Thoracic aorta (tissue), 2 donors: ENCODE data around the gene KIF18B. TPM values are rescaled to one million over a fixed set of nuclear protein-coding genes. Genes with fewer than 3 reads are reported as not detected.

Experiments used
- ATAC-seq: fragments of 150-250 bp; one replicate; pipeline ENCODE4 v1.8.0; 2017; ENCODE audit warnings: low read depth; ENCODE audit not compliant: insufficient number of reproducible peaks, low FRiP score
- DNase-seq: peaks from one replicate; pipeline ENCODE4 v3.0.0-alpha.2; 2020; ENCODE audit warnings: low spot score
- H3K27ac ChIP-seq, 2 donors: fragments of 200-600 bp; sonication (generic); 1 replicate in 1 of 2; 2 replicates in 1 of 2; pipeline ENCODE4 v1.5.1; 2016; ENCODE audit warnings: mild to moderate bottlenecking in 2 of 2, moderate library complexity in 2 of 2
- H3K27me3 ChIP-seq: fragments of 200-600 bp; sonication (generic); replicated peaks from 2 replicates; pipeline ENCODE4 v1.6.0; 2016; ENCODE audit warnings: mild to moderate bottlenecking; ENCODE audit not compliant: insufficient read depth
- H3K36me3 ChIP-seq: fragments of 200-600 bp; sonication (generic); one replicate; pipeline ENCODE4 v1.5.1; 2016
- H3K4me1 ChIP-seq, 2 donors: fragments of 200-600 bp; sonication (generic); 1 replicate in 1 of 2; 2 replicates in 1 of 2; pipeline versions ENCODE4 v1.5.1 to v1.6.0; 2016; ENCODE audit warnings: low read depth in 2 of 2, mild to moderate bottlenecking in 1 of 2; ENCODE audit not compliant: control insufficient read depth in 1 of 2
- H3K4me3 ChIP-seq: fragments of 200-600 bp; sonication (generic); 2 replicates; pipeline ENCODE4 v1.5.1; 2016; ENCODE audit warnings: mild to moderate bottlenecking
- H3K9me3 ChIP-seq: fragments of 200-600 bp; sonication (generic); 2 replicates; pipeline ENCODE4 v1.5.1; 2016
- total RNA-seq, 2 donors: library from RNA; depleted of rRNA; stranded (reverse); fragments of >200 nt; gene quantifications; one replicate each; pipeline versions ENCODE4 v1.1.0 to v1.2.3, GENCODE V29; 2016
- TF ChIP-seq, protein P1 (sequence below): fragments of 200-600 bp; sonication (generic); IDR thresholded peaks from one replicate; pipeline ENCODE4 v1.5.1; 2019; ENCODE audit warnings: antibody characterized with exemption

The KIF18B gene
- total RNA-seq, 2 donors from 2014 or later: 2.0 TPM; not detected in 1

GRCh38 chr17:44906763-44907728 lies 40.5 kb downstream of the KIF18B start:
- H3K27me3 ChIP-seq: no peaks in the 10 kb centered on the region
- no peak overlapping the region for H3K4me3 ChIP-seq
- DNase-seq (no peak), ATAC-seq (no peak)
- peaks cover 0 to 7% of the 10 kb centered on the region in 2 donors for H3K4me1 ChIP-seq
- TF ChIP-seq, protein P1, sequence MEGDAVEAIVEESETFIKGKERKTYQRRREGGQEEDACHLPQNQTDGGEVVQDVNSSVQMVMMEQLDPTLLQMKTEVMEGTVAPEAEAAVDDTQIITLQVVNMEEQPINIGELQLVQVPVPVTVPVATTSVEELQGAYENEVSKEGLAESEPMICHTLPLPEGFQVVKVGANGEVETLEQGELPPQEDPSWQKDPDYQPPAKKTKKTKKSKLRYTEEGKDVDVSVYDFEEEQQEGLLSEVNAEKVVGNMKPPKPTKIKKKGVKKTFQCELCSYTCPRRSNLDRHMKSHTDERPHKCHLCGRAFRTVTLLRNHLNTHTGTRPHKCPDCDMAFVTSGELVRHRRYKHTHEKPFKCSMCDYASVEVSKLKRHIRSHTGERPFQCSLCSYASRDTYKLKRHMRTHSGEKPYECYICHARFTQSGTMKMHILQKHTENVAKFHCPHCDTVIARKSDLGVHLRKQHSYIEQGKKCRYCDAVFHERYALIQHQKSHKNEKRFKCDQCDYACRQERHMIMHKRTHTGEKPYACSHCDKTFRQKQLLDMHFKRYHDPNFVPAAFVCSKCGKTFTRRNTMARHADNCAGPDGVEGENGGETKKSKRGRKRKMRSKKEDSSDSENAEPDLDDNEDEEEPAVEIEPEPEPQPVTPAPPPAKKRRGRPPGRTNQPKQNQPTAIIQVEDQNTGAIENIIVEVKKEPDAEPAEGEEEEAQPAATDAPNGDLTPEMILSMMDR: no peak
- H3K27ac ChIP-seq: no peak overlapping the region
- H3K36me3 ChIP-seq: no peaks in the 10 kb centered on the region
- H3K9me3 ChIP-seq: no peaks in the 10 kb centered on the region

DNA sequence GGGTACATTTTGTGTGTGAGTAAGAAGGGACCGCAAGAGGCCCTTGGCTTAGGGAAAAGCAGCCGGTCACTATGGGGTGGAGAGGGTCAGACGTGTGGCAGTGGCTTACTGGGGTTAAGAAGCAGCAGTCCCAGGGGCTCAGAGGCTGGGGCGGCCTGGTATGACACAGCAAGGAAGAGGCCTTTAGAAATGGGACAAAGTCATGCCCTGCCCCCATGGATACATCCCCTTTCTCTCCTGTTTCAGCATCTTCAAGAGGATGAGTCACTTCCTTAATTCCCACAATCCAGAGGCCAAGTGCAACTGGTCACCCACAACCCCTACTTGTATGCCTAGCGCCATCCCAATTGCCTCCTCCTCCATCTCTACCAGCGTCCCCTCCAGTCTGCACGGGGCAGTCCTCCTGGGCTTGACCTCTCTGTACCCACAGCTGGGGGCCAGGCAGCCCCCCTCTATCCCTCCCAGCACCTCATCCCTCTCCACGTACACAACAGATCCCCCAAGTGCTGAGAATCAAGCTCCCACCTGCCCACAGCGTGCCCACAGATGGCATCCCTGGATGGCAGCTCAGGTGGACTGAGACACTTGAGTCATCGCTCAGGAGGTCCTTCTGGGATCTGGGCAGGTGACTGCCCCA lies 41.4 kb downstream of the KIF18B start:
- Histone ChIP-seq H3K27ac (no peak overlapping the region), H3K4me3 (no peak overlapping the region), H3K27me3 (no peaks in the 10 kb centered on the region), H3K9me3 (no peaks in the 10 kb centered on the region), H3K36me3 (no peaks in the 10 kb centered on the region), H3K4me1 (peaks cover 0 to 2% of the 10 kb centered on the region in 2 donors)
- TF ChIP-seq, protein P1: no peak
- no peak for ATAC-seq
- no peak for DNase-seq

GRCh38 chr17:44905006-44906000 lies 42.3 kb downstream of the KIF18B start:
- Histone ChIP-seq H3K9me3 (no peaks in the 10 kb centered on the region), H3K4me3 (no peak overlapping the region), H3K27ac (no peak overlapping the region), H3K4me1 (peaks cover 0 to 2% of the 10 kb centered on the region in 2 donors), H3K27me3 (no peaks in the 10 kb centered on the region), H3K36me3 (no peaks in the 10 kb centered on the region)
- DNase-seq (no peak), ATAC-seq (no peak)
- TF ChIP-seq, protein P1: no peak

DNA sequence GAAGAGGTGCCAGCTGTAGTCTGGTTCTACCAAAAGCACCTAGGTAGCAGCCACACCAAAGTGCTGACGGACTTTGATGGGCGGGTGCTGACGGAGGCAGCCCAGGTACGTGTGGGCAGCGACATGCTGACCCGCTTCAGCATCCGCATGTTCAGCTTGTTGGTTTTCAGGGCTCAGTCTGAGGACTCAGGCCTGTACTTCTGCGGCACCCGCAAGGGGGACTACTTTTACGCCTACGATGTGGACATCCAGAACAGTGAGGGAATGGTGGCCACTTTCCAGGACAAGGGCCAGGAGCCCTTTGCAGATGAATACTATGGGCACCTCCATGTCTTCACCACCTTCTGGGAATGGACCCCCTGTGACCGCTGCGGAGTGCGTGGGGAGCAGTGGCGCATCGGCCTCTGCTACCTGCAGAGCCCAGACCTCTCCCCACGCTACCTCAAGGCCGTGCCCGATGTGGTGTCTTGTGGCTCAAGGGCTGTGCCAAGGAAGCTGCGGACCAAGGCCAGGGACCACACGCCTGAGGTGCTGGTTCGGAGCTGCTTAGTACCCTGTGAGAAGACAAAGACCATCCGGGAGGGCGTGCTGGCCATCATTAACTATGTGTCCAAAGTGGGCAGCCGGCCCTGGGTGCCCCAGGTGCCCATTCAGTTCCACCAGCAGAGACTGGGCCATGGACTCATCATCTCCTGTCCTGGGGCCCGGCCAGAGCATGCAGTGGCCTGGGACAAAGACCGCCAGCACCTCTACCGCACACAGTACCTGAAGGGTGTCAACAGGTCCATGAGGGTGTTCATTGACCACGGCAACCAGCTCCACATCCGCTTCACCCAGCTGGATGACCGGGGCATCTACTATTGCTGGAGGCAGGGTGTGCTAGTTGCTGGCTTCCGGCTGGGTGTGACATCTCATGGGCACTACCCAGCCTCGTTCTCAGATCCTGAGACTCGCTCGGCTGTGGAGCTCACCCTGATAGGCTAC lies 43.3 kb downstream of the KIF18B start:
- Histone ChIP-seq H3K9me3 (no peaks in the 10 kb centered on the region), H3K27me3 (no peaks in the 10 kb centered on the region), H3K4me3 (no peak overlapping the region), H3K4me1 (peaks cover 4 to 8% of the 10 kb centered on the region in 2 donors), H3K36me3 (no peaks in the 10 kb centered on the region), H3K27ac (no peak overlapping the region)
- ATAC-seq (no peak), DNase-seq (no peak)
- TF ChIP-seq, protein P1: no peak
